HG02840 (cell line): ENCODE data around the gene FBXL2.
"Not testable (repeated sequence)": the region's sequence is repeated elsewhere in the genome, so short reads cannot be mapped to it uniquely, and the experiment has no call there.

Experiments used
- ATAC-seq: cut with Tn5 transposase; IDR thresholded peaks from one replicate; pipeline ENCODE4 v1.9.1; 2021; ENCODE audit warnings: mild to moderate bottlenecking, moderate library complexity, moderate number of reproducible peaks; ENCODE audit not compliant: unreplicated experiment, low FRiP score

FBXL2 gene

DNA sequence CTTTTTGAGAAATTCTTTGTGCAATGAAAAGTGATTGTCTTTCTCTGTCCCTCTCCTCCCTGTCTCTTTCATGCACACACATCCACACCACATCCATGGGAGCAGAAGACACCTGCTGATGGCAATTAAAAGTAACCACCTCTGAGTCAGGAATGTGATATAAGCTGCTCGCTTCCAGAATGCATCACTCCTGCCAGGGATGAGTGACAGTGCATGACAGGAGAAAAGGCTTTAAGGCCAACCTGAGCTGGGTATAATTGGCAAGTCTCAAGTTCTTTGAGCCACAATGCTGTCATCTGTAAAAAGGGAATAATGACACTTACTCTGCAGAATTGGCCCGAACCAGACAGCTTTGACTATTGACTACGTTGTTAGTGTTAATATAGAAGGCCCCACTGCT lies 103.4 kb downstream of the FBXL2 start:
- no peak for ATAC-seq

DNA sequence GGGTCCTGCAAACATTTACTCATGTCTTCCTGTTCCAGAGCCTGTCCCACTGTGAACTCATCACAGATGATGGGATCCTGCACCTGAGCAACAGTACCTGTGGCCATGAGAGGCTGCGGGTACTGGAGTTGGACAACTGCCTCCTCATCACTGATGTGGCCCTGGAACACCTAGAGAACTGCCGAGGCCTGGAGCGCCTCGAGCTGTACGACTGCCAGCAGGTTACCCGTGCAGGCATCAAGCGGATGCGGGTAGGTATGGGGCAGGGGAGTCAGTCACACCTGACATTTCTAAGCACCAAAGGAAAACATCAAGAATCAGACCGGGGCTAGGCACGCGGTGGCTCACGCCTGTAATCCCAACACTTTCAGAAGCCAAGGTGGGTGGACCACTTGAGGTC lies 106.7 kb downstream of the FBXL2 start:
- ATAC-seq: no peak

DNA sequence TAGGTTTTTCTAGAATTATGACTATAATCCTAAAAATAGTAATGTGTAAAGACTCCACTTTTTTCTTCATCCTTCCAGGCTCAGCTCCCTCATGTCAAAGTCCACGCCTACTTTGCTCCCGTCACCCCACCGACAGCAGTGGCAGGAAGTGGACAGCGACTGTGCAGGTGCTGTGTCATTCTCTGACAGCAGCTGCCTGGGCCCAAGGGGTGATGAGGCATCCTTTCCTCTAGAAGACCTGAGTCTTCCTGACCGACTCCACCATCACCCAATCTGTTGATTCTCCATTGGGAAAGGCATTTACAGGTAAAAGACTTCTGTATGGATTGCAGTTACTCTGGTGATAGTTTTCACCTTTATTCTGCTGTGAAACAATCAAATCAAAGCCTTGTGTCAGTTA lies 108.2 kb downstream of the FBXL2 start:
- ATAC-seq: no peak

DNA sequence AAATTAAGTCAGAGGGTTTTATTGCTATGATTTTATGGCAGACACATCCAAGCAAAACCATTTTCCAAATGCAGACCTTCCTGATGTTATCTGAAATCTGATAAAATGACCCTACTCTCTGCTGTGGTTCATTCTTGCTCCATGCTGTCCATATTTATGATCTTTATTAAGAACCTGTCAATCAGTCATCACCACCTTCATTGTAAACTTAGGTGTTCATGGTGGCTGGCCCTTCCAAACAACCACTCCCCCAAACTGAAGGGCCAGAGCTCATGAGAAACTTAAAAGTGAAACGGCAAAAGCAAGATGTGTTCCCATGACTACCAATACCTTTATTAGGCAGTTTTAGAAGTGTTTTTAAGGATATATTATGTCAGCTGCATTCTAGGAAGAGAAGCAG lies 109.4 kb downstream of the FBXL2 start:
- no peak for ATAC-seq

DNA sequence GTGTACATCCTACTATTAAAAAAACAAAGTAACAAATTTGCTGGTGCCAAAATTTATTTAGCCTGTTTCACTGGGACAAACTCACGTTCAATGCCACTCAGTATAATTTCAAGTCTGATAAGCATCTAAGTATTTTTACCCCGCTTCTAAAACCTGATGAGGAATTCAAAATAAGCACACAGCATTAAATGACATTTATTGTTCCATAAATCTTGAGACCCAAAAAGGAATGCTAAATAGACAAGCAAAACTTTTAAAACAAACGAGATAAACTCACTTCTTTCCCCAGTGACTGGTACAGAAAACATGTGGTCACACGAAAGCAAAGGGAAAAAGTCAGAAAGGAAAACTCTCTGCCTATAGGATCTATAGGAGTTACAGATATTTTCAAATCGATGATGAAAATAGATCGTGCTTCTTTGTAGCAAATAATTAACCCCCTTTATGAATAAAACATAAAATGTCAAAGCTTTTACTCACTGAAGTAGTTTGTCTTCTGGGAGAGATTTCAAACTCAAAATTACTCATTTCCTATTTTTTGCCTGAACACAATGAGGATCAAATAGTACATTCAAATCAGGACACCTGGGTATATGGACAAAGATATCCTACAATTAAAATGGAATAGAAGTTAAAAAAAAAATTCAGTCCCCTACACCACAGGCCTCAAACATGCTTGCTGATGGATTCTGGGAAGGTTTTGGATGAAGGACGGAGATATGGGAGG lies 111.3 kb downstream of the FBXL2 start:
- no peak for ATAC-seq

DNA sequence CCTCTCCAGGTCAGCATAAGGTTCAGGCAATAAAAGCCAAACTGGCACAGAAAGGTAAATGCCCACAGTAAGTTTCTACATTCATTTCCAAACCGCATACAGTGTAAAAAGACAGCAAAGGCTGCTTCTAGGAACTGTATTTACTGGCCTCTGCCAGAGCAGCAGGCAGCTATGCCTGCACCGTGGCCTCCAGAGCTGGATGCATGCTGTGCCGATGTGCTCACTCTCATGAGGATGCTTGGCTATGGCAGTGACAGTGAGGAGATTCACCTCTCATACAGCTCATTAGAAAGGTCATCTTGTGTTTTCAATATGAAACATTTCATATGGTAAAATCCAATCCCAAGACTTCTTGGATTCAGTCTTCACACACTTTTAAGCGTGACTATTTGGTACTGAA lies 112.7 kb downstream of the FBXL2 start:
- ATAC-seq: no peak

DNA sequence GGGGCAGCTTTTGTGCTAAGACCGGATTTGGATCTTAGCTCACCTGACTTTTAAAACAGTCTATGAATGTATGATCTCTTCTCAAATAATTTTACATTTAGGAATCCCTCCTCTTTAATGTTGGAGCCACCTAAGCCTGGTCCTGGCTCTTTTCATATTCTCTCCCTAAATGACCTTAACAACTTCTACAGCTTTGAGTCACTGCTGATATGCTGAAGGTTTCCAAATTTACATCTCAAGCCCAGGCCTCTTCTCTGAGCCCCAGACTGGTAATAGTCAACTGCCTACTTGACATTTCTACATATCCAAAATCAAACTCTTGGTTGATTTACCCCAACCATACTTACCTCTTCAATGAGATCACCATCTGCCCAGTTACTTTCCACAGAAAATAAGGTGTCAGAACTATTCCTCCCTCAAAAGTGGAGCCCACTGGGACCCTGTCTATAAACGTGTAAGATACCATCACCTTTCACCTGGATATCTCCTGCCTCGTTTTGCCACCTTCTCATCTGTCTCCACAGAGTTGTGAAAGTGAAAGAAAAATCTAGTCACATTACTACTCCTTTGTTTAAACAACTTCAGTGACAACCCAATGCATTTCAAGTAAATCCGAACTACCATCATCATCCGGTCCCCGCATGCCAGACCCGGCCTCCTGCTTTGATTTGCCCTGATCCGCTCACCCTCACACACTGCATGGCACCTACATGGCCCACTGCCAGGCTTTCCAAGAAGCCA lies 114.2 kb downstream of the FBXL2 start:
- no peak for ATAC-seq

DNA sequence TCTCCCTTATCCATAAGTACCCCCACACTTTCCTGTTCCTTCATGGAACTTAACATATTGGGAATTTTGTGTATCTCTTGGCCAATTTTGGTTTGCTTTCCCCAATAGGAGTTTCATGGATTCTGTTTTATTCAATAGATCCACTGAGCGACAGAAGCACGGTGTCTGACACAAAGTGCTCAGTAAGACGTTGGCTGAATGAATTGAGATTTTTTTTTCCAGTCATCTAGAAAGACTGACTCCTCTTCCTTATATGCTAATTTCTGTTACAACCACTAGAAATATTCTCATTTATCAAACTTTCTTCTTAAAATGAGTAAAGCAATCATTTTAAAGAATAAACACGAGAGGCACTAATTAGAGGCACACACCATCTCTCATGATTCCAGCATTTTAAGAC lies 114.9 kb downstream of the FBXL2 start:
- ATAC-seq: no peak

DNA sequence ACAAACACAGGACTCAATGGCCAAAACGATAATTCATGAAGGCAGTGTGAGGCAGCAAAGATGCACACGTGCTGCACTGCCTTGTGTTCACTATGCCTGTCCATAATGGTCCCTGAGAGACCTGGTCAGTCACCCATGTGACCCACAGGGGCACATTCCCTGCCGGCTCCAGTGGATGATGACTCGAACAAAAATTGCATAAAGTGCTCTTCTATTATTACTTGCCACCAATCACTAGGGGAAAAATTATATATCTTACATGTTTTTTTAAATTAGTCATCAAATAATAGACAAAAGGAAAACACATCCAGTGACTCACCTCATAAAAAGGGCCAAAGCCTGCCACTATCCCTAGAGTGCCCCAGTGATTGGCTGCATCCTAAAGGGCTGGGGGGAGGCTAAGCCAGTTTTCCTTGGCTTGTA lies 115.5 kb downstream of the FBXL2 start:
- no peak for ATAC-seq

DNA sequence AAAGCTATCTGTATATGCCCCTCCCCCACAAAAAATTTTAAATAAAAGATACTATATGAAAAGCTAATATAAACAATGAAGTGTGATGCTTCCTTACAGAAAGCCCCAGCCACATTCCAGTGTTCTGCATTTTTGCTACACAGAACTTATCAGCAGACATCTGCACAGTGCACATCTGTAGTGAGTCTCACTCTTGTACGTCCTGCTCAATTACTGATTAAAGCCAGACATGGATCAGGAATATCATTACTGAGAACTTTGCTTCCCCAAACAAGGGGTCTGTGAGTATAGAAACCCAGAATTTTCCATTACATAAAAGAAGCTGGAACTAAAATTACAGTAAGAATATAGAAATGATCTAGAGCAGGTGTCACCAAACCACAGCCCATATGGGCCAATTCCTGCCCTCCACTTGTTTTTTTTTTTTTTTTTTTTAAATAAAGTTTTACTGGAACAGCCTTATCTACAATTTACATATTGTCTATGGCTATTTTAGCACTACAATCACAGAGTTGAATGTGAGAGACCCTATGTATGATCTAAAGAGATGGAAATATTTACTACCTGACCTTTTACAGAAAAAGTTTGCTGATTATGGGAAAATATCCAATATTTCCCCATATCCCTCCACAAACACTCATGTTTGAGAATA lies 117.3 kb downstream of the FBXL2 start:
- no peak for ATAC-seq

DNA sequence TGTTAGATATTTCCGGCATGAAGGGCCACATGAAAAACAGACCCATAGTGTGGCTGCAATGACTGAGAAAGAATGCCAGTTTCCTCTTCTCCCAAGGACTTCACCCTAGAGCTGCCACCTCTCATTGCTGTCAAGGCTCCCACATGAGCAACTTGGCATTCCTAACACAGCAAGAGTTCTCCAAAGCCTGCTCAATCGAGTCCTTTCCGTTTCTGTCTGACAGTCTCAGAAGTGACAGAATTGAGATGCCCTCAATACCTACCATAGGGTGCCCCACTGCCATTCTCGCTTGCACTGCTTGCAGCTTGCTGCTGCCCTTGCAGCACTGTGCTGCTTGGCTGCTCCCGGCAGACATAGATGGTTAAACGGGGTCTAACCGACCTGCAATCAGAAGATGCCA lies 118.7 kb downstream of the FBXL2 start:
- ATAC-seq: no peak

DNA sequence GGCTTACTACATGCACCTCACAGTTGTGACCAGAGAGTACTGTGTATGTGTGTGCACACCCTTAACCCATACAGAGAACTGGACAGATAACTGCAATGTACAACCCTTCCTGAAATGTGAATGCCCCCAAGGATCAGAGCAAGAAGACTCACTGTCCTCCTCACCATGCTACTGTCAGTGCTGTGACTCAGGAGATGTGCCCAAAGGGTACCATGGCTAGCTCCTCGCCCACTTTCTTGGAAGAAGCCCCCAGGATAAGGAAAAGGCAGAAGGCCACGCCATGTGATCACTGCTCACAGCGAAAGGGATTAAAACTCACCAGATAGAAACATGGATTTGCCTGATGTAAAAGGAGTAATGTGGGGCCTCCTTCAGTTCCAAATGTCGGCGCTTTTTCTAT lies 121.2 kb downstream of the FBXL2 start:
- no peak for ATAC-seq

DNA sequence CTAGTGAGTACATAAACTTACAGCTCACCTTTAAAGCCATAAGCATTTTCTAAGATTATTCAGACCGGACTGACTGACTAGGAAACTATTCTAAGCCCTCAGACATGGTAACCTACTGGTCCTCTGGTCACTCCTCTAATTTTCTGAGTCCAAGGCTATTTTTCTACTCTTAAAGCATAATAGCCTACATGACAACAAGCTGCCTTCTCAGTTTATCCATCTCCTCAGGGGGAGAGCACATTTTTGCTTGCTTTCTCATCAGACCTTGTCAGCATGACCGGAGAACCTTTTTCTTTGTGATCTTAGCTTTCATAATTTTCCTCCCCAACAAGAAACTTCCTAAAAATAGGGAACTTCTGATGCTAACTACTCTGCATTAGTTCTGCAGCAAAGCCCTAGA lies 124.5 kb downstream of the FBXL2 start:
- no peak for ATAC-seq

DNA sequence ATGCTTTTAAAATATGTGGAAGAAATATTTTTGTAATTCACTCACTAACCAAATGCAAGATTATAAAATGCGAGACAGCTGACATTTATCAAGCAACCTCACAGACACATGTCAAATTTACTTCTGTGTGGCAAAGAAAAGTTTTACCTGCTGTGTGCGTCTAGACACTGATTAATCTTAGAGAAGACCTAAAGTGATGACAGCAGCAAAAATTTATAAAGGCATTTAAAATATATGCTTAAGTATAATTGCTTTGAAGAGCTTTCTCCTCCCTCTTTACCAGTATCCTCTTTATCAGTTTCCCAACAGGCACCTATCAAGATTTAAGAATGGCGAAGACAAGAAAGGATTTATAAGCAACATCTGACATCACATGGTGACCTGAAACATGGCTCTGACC lies 125.7 kb downstream of the FBXL2 start:
- ATAC-seq: no peak

DNA sequence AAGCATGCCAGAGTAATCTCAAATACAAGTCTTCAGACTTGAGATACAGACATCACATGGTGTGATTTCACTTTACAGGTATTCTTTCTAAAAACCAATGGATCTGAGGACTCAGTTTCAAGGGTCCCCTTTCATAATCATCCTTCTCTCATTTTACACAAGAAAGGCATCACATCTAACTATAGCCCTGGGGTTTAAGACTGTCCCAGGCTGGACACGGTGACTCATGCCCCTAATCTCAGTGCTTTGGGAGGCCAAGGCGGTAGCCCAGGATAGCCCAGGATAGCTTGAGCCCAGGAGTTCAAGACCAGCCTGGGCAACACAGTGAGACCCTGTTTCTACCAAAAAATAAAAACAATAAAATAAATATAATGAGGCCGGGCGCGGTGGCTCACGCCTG lies 126.5 kb downstream of the FBXL2 start:
- ATAC-seq: no peak

DNA sequence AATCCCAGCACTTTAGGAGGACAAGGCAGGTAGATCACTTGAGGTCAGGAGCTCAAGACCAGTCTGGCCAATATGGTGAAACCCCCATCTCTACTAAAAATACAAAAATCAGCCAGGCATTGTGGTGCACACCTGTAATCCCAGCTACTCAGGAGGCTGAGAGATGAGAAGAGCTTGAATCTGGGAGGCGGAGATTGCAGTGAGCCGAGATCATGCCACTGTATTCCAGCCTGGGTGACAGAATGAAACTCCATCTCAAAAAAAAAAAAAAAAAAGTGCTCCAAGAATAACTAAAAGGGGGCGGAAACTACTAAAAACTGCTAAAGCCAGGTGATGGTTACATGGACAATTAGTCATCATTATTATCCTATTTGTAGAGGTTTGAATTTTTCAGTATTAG lies 133.6 kb downstream of the FBXL2 start:
- ATAC-seq: not testable (repeated sequence)

DNA sequence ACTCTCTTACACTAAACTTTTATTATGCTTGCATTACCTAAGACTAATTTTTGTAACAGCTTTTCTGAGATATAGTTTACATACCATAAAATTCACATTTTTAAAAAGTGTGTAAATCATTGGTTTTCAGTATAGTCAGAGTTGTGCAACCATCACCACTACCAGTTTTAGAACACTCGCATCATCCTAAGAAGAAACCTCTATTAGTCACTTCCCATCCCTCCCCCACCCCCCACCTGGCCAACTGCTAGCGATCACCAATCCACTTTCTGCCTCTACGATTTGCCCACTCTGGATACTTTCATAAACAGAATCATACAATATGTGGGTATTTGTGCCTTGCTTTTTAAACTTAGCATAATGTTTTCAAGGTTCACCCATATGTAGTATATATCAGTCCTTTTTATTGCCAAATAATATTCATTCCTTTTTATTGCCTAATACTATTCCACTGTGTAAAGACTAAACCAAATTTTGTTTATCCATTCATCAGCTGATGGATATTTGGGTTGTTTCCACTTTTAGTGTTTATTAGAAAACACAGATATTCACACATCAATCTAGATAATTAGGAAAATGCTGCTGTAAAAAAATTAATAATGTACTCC lies 139.9 kb downstream of the FBXL2 start:
- ATAC-seq: no peak

DNA sequence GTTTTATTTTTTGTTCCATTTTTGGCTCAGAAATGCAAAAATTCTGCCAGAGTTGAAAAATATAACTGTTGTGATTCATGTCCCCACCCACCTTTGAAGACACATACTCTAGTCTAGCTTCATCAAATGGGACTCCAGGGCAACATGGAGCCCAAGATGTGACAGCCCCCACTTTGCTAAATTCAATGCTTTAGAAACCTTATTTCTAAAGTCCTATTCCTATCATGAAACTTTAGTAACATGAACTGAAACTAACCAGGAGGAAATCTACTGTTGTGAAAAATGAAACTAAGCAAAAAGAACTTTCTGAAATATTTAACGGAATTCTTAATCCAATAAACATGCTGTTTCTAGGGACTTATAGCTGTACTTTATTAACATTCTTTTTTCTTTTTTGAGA lies 142.7 kb downstream of the FBXL2 start:
- ATAC-seq: no peak

DNA sequence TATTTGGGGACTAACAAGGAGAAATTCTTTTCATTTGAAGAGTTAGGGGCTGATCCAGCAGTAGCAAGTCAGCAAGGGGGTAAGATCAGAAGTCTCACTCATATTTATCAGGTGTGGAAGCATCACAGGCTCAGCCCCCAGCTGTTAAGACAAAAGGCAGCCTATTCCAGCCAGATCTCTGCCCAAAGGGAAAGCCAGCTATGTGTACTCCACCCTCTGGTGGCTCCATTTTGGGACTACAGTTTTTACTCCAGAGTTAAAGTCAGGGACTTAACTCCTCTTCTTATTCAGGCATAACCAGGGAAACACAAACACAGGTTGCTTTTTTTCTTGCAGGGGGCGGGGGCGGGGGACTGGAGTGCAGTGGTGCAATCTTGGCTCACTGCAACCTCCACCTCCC lies 143.7 kb downstream of the FBXL2 start:
- no peak for ATAC-seq

DNA sequence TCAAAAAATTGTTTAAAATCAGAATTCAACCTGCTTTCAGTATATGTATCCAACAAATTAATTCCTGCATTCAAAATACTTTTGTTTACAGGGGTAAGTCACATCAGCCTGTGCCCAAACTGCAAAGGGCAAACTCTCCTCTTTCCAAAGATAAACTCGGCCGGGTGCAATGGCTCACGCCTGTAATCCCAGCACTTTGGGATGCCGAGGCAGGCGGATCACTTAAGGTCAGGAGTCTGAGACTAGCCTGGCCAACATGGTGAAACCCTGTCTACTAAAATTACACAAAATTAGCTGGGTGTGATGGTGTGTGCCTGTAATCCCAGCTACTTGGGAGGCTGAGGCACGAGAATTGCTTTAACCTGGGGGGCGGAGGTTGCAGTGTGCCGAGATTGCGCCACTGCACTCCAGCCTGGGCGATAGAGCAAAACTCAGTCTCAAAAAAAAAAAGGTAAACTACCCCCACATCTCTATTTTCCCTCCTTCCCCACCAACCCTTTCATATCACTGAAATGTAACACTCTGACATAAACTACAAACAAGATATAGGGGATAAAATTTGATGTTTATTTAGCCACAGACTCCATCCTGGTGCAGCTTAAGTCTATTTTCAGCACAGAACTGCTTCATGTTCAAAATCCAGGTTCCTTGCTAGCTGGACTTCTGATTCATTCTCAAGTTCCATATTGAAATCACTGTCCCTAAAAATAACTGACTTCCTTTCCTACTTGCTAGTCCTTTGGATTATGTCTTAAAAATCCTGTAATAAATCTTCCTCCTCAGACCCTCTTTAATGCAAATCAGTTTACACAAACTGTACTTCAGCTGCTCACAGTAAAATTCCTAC lies 147.6 kb downstream of the FBXL2 start:
- no peak for ATAC-seq
